Stimulated activated CD4-positive, alpha-beta T cell treated with anti-CD3 and anti-CD28 coated beads, Interleukin-15, amount 100 ng/mL, for 48 hours (primary cell): ENCODE results near the gene RLIM.
"Not testable (repeated sequence)": the region's sequence is repeated elsewhere in the genome, so short reads cannot be mapped to it uniquely, and the experiment has no call there.

Source experiments
- DNase-seq, 2 donors: peaks; one replicate each; pipeline ENCODE4 v3.0.0-alpha.2; 2020; ENCODE audit warnings: low read depth in 2 of 2

Gene RLIM

GRCh38 chrX:74614093-74614909, at the start of gene RLIM:
Gene RLIM (minus strand): TSS chrX:74614624. CDS start chrX:74595977, 18,647 bp downstream.
- peak; percentile 82 to 88 for DNase-seq

GRCh38 chrX:74656079-74656745, 41.8 kb upstream of the RLIM start:
- no peak for DNase-seq

- not testable (repeated sequence) for DNase-seq
These were observed 40.5 kb upstream of the RLIM start for GRCh38 chrX:74654953-74655352.

GRCh38 chrX:74636749-74637314, 22.4 kb upstream of the RLIM start:
- DNase-seq, result no peak

GRCh38 chrX:74613370-74614092, 893 bp downstream of the RLIM start:
- no peak for DNase-seq

GRCh38 chrX:74606799-74607198, 7.6 kb downstream of the RLIM start:
- no peak for DNase-seq

GRCh38 chrX:74606342-74606741, 8.1 kb downstream of the RLIM start:
- DNase-seq, result no peak

GRCh38 chrX:74603040-74603439, 11.4 kb downstream of the RLIM start:
- no peak for DNase-seq

GRCh38 chrX:74602142-74602541, 12.3 kb downstream of the RLIM start:
- DNase-seq, result no peak

GRCh38 chrX:74593593-74593992, 20.8 kb downstream of the RLIM start:
- no peak for DNase-seq

GRCh38 chrX:74585766-74586165, 28.7 kb downstream of the RLIM start:
- no peak for DNase-seq

- no peak for DNase-seq
These were observed 34.7 kb downstream of the RLIM start for GRCh38 chrX:74579597-74580198.

GRCh38 chrX:74578137-74578536, 36.3 kb downstream of the RLIM start:
- DNase-seq, result peak in 1 of 2 donors; percentile 4

- no peak for DNase-seq
These were observed 57.0 kb downstream of the RLIM start for GRCh38 chrX:74557378-74557777.

GRCh38 chrX:74551934-74552333, 62.5 kb downstream of the RLIM start:
- DNase-seq, result no peak

GRCh38 chrX:74550295-74550802, 64.1 kb downstream of the RLIM start:
- DNase-seq, result peak; percentile 66 to 78

- DNase-seq, result no peak
These were observed 67.4 kb downstream of the RLIM start for GRCh38 chrX:74546984-74547383.

- no peak for DNase-seq
These were observed 68.4 kb downstream of the RLIM start for GRCh38 chrX:74545880-74546523.

- DNase-seq, result no peak
These were observed 73.7 kb downstream of the RLIM start for GRCh38 chrX:74540635-74541249.

- no peak for DNase-seq
These were observed 77.5 kb downstream of the RLIM start for GRCh38 chrX:74536832-74537371.
